Measurements from ENCODE around the gene TBC1D14. TPM values are rescaled to one million over a fixed set of nuclear protein-coding genes. Genes with fewer than 3 reads are reported as not detected.

TBC1D14 gene
- total RNA-seq, 1 experiment from 2014 or later = 35.2 TPM

DNA sequence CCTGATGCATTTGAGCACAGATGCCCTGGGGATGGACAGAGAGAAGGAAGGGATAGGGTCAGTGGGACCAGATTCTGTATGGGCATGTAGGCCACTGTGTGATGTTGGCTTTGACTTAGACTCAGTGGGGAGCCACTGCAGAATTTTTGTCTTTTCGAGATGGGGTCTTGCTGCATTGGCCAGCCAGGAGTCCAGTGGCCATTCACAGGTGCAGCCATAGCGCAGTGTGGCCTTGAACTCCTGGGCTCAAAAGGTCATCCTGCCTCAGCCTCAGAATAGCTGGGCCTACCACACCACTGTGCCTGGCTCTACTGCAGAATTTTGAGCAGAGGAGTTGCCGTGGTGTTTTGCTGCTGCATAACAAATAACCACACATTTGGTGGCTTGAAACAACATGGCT, 22.8 kb downstream of the TBC1D14 start:
- Histone ChIP-seq H3K27me3 (ENCODE audit: low read length) (no peaks in the 10 kb centered on the region), H2AFZ (ENCODE audit: low read length) (no peak overlapping the region), H3K4me2 (ENCODE audit: low read depth, low read length, poor library complexity, severe bottlenecking) (no peak overlapping the region), H4K20me1 (ENCODE audit: insufficient read depth, low read depth, low read length) (peaks cover 24% of the 10 kb centered on the region; the same call in 1 of the 2 replicates), H3K9me3 (ENCODE audit: low read length) (no peaks in the 10 kb centered on the region), H3K36me3 (ENCODE audit: insufficient read depth, low read length) (no peaks in the 10 kb centered on the region), H3K27ac (ENCODE audit: low read length) (no peak overlapping the region), H3K9ac (ENCODE audit: low read length) (no peak overlapping the region), H3K79me2 (ENCODE audit: low read length) (no peaks in the 10 kb centered on the region), H3K9me2 (replicated peaks; ENCODE audit: insufficient read depth, low read length) (no peaks in the 10 kb centered on the region), H3K4me3 (ENCODE audit: low read length) (no peak overlapping the region), H3K4me1 (ENCODE audit: low read length) (no peaks in the 10 kb centered on the region)
- DNase-seq = no peak

DNA sequence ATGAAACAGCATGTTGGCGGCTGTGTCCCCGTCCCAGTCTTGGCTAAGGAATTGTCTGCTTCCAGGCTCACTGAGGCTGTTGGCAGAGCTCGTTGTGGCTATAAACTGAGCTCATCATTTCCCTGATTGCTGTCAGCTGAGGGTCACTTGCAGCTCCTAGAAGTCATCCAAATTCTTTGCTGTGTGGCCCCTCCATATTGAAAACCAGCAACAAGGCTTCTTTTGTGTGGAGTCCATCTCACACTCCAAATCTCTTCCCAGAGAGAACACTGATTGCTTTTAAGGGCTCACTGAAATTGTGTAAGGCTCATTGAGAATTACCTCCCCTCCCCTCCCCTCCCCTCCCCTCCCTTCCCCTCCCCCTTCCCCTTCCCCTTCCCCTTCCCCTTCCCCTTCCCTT, 23.3 kb downstream of the TBC1D14 start:
- Histone ChIP-seq H3K4me1 (ENCODE audit: low read length) (no peaks in the 10 kb centered on the region), H3K27ac (ENCODE audit: low read length) (no peak overlapping the region), H3K9me3 (ENCODE audit: low read length) (no peaks in the 10 kb centered on the region), H3K36me3 (ENCODE audit: insufficient read depth, low read length) (no peaks in the 10 kb centered on the region), H3K79me2 (ENCODE audit: low read length) (no peaks in the 10 kb centered on the region), H2AFZ (ENCODE audit: low read length) (no peak overlapping the region), H3K27me3 (ENCODE audit: low read length) (no peaks in the 10 kb centered on the region), H3K4me3 (ENCODE audit: low read length) (no peak overlapping the region), H3K9ac (ENCODE audit: low read length) (no peak overlapping the region), H4K20me1 (ENCODE audit: insufficient read depth, low read depth, low read length) (peaks cover 22% of the 10 kb centered on the region; the same call in 1 of the 2 replicates), H3K4me2 (ENCODE audit: low read depth, low read length, poor library complexity, severe bottlenecking) (no peak overlapping the region), H3K9me2 (replicated peaks; ENCODE audit: insufficient read depth, low read length) (no peaks in the 10 kb centered on the region)
- DNase-seq = no peak

DNA sequence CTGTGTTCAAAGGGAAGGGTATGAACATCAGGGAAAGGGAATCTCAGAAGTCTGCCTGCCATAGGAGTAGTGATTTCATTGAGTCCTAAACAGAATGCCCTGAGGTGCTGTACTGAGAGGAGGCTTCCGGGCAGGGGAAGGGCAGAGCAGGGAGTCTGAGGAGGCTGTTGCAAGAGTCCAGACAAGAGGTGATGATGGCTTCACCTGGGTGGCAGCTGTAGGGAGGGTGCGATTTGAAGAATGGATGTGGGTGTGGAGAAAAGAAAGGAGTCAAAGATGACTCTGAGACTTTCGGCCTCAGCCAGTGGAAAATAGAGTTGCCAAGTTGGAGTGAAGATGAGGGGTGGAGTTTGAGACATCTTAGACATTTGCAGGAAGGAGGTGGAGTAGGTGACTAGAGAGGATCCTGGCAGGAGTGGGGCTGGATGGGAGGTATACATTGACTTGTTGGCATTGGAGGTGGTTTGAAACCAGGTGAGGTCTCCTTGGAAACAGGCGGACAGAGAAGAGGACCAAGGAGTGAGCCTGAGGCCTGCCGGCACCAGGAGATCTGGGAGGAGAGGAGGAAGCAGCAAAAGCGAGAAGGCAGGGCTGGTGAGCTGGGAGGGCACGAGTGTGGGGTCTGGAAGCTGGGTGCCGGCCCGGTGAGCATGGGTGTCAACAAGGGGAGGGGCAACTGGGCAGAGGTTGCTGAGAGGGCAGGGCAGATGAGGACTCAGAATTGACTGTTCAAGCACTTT, 24.2 kb downstream of the TBC1D14 start:
- Histone ChIP-seq H3K36me3 (ENCODE audit: insufficient read depth, low read length) (no peaks in the 10 kb centered on the region), H3K79me2 (ENCODE audit: low read length) (no peaks in the 10 kb centered on the region), H3K27ac (ENCODE audit: low read length) (no peak overlapping the region), H3K4me3 (ENCODE audit: low read length) (no peak overlapping the region), H3K9me2 (replicated peaks; ENCODE audit: insufficient read depth, low read length) (no peaks in the 10 kb centered on the region), H3K9ac (ENCODE audit: low read length) (no peak overlapping the region), H3K27me3 (ENCODE audit: low read length) (no peaks in the 10 kb centered on the region), H3K4me2 (ENCODE audit: low read depth, low read length, poor library complexity, severe bottlenecking) (no peak overlapping the region), H4K20me1 (ENCODE audit: insufficient read depth, low read depth, low read length) (peaks cover 17% of the 10 kb centered on the region; the same call in 1 of the 2 replicates), H3K4me1 (ENCODE audit: low read length) (peaks cover 6% of the 10 kb centered on the region), H2AFZ (ENCODE audit: low read length) (no peak overlapping the region), H3K9me3 (ENCODE audit: low read length) (no peaks in the 10 kb centered on the region)
- no peak for DNase-seq

DNA sequence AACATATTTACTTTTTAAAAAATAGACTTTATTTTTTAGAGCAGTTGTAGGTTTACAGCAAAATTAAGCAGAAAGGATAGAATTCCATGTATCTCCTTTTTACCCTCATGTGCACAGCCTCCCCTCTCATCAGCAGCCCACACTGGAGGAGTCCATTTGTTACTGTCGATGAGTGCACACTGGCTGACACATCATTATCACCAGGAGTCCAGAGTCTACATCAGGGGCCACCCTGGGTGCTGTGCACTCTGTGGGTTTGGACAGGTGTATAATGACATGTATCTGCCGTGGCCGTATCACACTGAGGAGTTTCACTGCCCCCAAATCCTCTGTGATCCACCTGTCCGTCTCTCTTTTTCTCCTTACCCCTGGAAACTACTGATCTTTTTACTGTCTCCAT, 26.3 kb downstream of the TBC1D14 start:
- no peak overlapping the region for H3K4me3 ChIP-seq (ENCODE audit: low read length)
- no peaks in the 10 kb centered on the region for H3K36me3 ChIP-seq (ENCODE audit: insufficient read depth, low read length)
- DNase-seq = no peak
- H3K27ac ChIP-seq (ENCODE audit: low read length) = no peak overlapping the region
- H3K9ac ChIP-seq (ENCODE audit: low read length) = no peak overlapping the region
- no peaks in the 10 kb centered on the region for H3K9me2 ChIP-seq (replicated peaks; ENCODE audit: insufficient read depth, low read length)
- H3K79me2 ChIP-seq (ENCODE audit: low read length) = no peaks in the 10 kb centered on the region
- peaks cover 6% of the 10 kb centered on the region for H3K4me1 ChIP-seq (ENCODE audit: low read length)
- no peaks in the 10 kb centered on the region for H3K27me3 ChIP-seq (ENCODE audit: low read length)
- H3K9me3 ChIP-seq (ENCODE audit: low read length) = no peaks in the 10 kb centered on the region
- no peak overlapping the region for H3K4me2 ChIP-seq (ENCODE audit: low read depth, low read length, poor library complexity, severe bottlenecking)
- H2AFZ ChIP-seq (ENCODE audit: low read length) = no peak overlapping the region
- H4K20me1 ChIP-seq (ENCODE audit: insufficient read depth, low read depth, low read length) = peaks cover 19% of the 10 kb centered on the region; the same call in 1 of the 2 replicates

DNA sequence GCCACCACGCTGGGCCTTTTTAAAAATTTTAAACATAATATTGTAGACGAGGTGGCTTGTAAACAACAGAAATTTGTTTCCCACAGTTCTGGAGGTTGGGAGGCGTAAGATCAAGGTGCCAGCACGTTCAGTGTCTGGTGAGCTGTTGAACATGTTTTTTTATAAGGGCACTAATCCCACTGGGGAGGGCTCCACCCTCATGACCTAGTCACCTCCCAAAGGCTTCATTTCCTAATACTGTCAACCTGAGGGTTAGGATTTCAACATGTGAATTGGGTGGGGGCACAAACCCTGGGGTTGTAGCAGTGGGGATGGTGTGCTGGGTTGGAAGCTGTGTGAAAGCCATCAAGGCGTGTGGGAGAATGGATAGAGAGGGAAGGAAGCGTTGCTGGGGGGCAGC, 27.6 kb downstream of the TBC1D14 start:
- no peak overlapping the region for H3K27ac ChIP-seq (ENCODE audit: low read length)
- no peaks in the 10 kb centered on the region for H3K9me3 ChIP-seq (ENCODE audit: low read length)
- H3K36me3 ChIP-seq (ENCODE audit: insufficient read depth, low read length) = no peaks in the 10 kb centered on the region
- no peak overlapping the region for H3K4me2 ChIP-seq (ENCODE audit: low read depth, low read length, poor library complexity, severe bottlenecking)
- no peak overlapping the region for H3K4me3 ChIP-seq (ENCODE audit: low read length)
- H3K9me2 ChIP-seq (replicated peaks; ENCODE audit: insufficient read depth, low read length) = no peaks in the 10 kb centered on the region
- DNase-seq = no peak
- H3K27me3 ChIP-seq (ENCODE audit: low read length) = no peaks in the 10 kb centered on the region
- no peak overlapping the region for H3K9ac ChIP-seq (ENCODE audit: low read length)
- peaks cover 24% of the 10 kb centered on the region for H4K20me1 ChIP-seq (ENCODE audit: insufficient read depth, low read depth, low read length)
- H2AFZ ChIP-seq (ENCODE audit: low read length) = no peak overlapping the region
- H3K4me1 ChIP-seq (ENCODE audit: low read length) = peaks cover 14% of the 10 kb centered on the region
- H3K79me2 ChIP-seq (ENCODE audit: low read length) = no peaks in the 10 kb centered on the region

DNA sequence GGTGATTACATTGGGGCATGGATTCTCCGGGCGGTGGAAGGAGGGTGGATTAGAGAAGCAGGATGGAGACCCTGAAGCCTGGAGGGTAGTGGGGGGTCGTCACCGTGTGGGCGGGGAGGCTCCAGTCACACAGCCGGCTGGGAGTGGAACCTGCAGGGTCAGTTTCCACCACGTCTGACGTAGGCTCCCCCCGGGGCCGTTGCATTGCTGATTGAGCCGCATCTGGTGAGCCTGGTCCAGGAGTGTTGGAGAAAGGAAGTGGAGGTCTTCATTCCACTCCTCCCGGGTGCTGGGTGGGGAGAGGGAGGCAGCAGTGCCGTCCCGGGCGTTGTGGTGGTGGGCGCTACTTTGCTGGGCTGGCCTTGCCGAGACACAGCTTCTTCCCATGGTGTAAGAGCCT, 28.1 kb downstream of the TBC1D14 start:
- H3K9me3 ChIP-seq (ENCODE audit: low read length) = no peaks in the 10 kb centered on the region
- no peak overlapping the region for H3K27ac ChIP-seq (ENCODE audit: low read length)
- no peak for DNase-seq
- no peaks in the 10 kb centered on the region for H3K9me2 ChIP-seq (replicated peaks; ENCODE audit: insufficient read depth, low read length)
- no peaks in the 10 kb centered on the region for H3K27me3 ChIP-seq (ENCODE audit: low read length)
- H2AFZ ChIP-seq (ENCODE audit: low read length) = no peak overlapping the region
- H3K79me2 ChIP-seq (ENCODE audit: low read length) = no peaks in the 10 kb centered on the region
- H3K4me3 ChIP-seq (ENCODE audit: low read length) = no peak overlapping the region
- no peaks in the 10 kb centered on the region for H3K36me3 ChIP-seq (ENCODE audit: insufficient read depth, low read length)
- H3K4me2 ChIP-seq (ENCODE audit: low read depth, low read length, poor library complexity, severe bottlenecking) = no peak overlapping the region
- H3K4me1 ChIP-seq (ENCODE audit: low read length) = peaks cover 17% of the 10 kb centered on the region
- peaks cover 28% of the 10 kb centered on the region for H4K20me1 ChIP-seq (ENCODE audit: insufficient read depth, low read depth, low read length)
- no peak overlapping the region for H3K9ac ChIP-seq (ENCODE audit: low read length)

DNA sequence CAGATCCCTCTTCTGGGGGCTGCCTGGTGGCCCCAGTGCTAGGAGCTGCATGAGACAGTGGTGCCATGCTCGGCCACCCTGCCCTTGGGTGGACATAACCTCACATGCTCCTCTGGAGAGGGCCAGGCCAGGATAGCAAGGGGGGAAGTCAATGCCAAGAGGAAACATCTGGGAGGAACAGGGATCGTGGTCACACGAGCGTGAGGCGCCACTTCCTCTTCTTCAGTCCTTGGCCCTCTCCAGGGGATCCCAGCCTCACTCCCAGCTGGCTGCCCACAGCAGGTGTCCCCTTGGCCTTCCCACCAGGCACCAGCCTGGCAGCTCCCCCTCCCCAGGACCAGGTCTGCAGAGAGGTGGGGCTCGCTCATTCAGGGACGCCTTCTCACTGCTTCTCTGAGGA, 28.6 kb downstream of the TBC1D14 start:
- H3K9me2 ChIP-seq (replicated peaks; ENCODE audit: insufficient read depth, low read length) = no peaks in the 10 kb centered on the region
- no peak for DNase-seq
- H3K4me3 ChIP-seq (ENCODE audit: low read length) = no peak overlapping the region
- H3K4me1 ChIP-seq (ENCODE audit: low read length) = peaks cover 17% of the 10 kb centered on the region
- H2AFZ ChIP-seq (ENCODE audit: low read length) = no peak overlapping the region
- no peak overlapping the region for H3K9ac ChIP-seq (ENCODE audit: low read length)
- H4K20me1 ChIP-seq (ENCODE audit: insufficient read depth, low read depth, low read length) = peaks cover 28% of the 10 kb centered on the region
- no peaks in the 10 kb centered on the region for H3K27me3 ChIP-seq (ENCODE audit: low read length)
- no peaks in the 10 kb centered on the region for H3K36me3 ChIP-seq (ENCODE audit: insufficient read depth, low read length)
- no peak overlapping the region for H3K27ac ChIP-seq (ENCODE audit: low read length)
- H3K4me2 ChIP-seq (ENCODE audit: low read depth, low read length, poor library complexity, severe bottlenecking) = no peak overlapping the region
- H3K9me3 ChIP-seq (ENCODE audit: low read length) = no peaks in the 10 kb centered on the region
- no peaks in the 10 kb centered on the region for H3K79me2 ChIP-seq (ENCODE audit: low read length)

DNA sequence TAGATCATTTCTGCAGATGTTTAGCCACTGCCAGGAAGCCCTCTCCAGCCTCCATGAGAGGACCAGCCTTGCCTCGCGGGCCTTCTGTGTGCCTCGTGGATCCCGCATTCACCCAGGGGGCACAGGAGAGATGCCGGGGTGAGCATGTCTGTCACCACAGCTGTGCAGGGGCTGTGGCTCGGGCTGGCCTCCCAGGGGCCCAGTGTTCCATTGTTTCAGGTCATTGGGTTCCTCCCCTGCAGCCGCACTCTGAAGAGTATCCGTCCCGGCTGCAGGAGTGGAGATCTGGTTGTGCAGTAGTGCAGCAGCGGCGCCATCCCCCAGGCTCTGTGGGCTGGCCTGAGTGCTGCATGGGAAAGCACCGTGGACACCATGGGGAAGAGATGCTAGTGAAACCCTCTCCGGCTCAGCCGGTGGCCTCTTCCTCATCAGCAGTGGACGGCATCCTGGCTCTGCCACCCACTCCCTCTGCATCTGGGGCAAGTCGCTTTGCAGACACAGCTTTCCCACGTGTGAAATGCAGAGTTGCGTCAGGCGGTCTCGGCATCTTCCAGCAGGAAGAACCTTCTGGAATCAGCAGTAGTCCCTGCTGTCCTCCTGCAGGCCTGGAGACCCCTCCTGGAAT, 29.1 kb downstream of the TBC1D14 start:
- peaks cover 33% of the 10 kb centered on the region for H4K20me1 ChIP-seq (ENCODE audit: insufficient read depth, low read depth, low read length)
- no peak overlapping the region for H3K4me3 ChIP-seq (ENCODE audit: low read length)
- H3K27ac ChIP-seq (ENCODE audit: low read length) = no peak overlapping the region
- H3K4me2 ChIP-seq (ENCODE audit: low read depth, low read length, poor library complexity, severe bottlenecking) = no peak overlapping the region
- H3K9me2 ChIP-seq (replicated peaks; ENCODE audit: insufficient read depth, low read length) = no peaks in the 10 kb centered on the region
- H3K27me3 ChIP-seq (ENCODE audit: low read length) = no peaks in the 10 kb centered on the region
- H2AFZ ChIP-seq (ENCODE audit: low read length) = no peak overlapping the region
- no peaks in the 10 kb centered on the region for H3K9me3 ChIP-seq (ENCODE audit: low read length)
- peaks cover 17% of the 10 kb centered on the region for H3K4me1 ChIP-seq (ENCODE audit: low read length)
- no peak overlapping the region for H3K9ac ChIP-seq (ENCODE audit: low read length)
- no peaks in the 10 kb centered on the region for H3K36me3 ChIP-seq (ENCODE audit: insufficient read depth, low read length)
- DNase-seq = no peak
- H3K79me2 ChIP-seq (ENCODE audit: low read length) = no peaks in the 10 kb centered on the region

Measured in Karpas-422 (cell line).